Muscle layer of duodenum (tissue), 2 donors: ENCODE measurements around the gene SDHB.

Experiments
- H3K27ac ChIP-seq: one replicate; pipeline ENCODE4 v1.7.0; 2013; ENCODE audit warnings: mild to moderate bottlenecking, low read length
- H3K27me3 ChIP-seq: one replicate; pipeline ENCODE4 v1.7.0; 2013; ENCODE audit warnings: low read depth, mild to moderate bottlenecking, control low read depth, low read length
- H3K36me3 ChIP-seq, 2 donors: one replicate each; pipeline ENCODE4 v1.7.0; 2013; ENCODE audit warnings: low read length in 2 of 2, control low read depth in 1 of 2, mild to moderate bottlenecking in 1 of 2; ENCODE audit not compliant: insufficient read depth in 2 of 2, control insufficient read depth in 1 of 2
- H3K4me1 ChIP-seq, 2 donors: one replicate each; pipeline ENCODE4 v1.7.0; 2013; ENCODE audit warnings: low read length in 2 of 2, mild to moderate bottlenecking in 2 of 2, control low read depth in 1 of 2, moderate library complexity in 1 of 2; ENCODE audit not compliant: insufficient read depth in 2 of 2, control insufficient read depth in 1 of 2
- H3K4me3 ChIP-seq, 2 donors: one replicate each; pipeline ENCODE4 v1.7.0; 2013; ENCODE audit warnings: low read length in 2 of 2, low read depth in 1 of 2, mild to moderate bottlenecking in 1 of 2
- H3K9me3 ChIP-seq, 2 donors: one replicate each; pipeline ENCODE4 v1.7.0; 2013; ENCODE audit warnings: low read length in 2 of 2, control low read depth in 1 of 2, mild to moderate bottlenecking in 1 of 2; ENCODE audit not compliant: control insufficient read depth in 1 of 2
- donor health status: healthy.

Gene SDHB

GRCh38 chr1:16992675-16993074, 61.2 kb downstream of the SDHB start:
- no peak overlapping the region for H3K27ac ChIP-seq
- H3K36me3 ChIP-seq = peaks cover 2 to 28% of the 10 kb centered on the region in 2 donors
- H3K9me3 ChIP-seq = no peaks in the 10 kb centered on the region
- H3K4me3 ChIP-seq = no peak overlapping the region
- H3K4me1 ChIP-seq = no peaks in the 10 kb centered on the region
- no peaks in the 10 kb centered on the region for H3K27me3 ChIP-seq

GRCh38 chr1:16992102-16992501, 61.7 kb downstream of the SDHB start:
- no peak overlapping the region for H3K4me3 ChIP-seq
- no peaks in the 10 kb centered on the region for H3K9me3 ChIP-seq
- peaks cover 6 to 33% of the 10 kb centered on the region in 2 donors for H3K36me3 ChIP-seq
- no peak overlapping the region for H3K27ac ChIP-seq
- H3K4me1 ChIP-seq = no peaks in the 10 kb centered on the region
- H3K27me3 ChIP-seq = no peaks in the 10 kb centered on the region

- Histone ChIP-seq H3K27me3 (no peaks in the 10 kb centered on the region), H3K27ac (no peak overlapping the region), H3K36me3 (peaks cover 6 to 33% of the 10 kb centered on the region in 2 donors), H3K4me3 (no peak overlapping the region), H3K4me1 (no peaks in the 10 kb centered on the region), H3K9me3 (no peaks in the 10 kb centered on the region)
Observed at GRCh38 chr1:16991571-16991970, 62.3 kb downstream of the SDHB start.

GRCh38 chr1:16989676-16990391, 64.0 kb downstream of the SDHB start:
- H3K27ac ChIP-seq = no peak overlapping the region
- peaks cover 0 to 2% of the 10 kb centered on the region in 2 donors for H3K4me1 ChIP-seq
- no peaks in the 10 kb centered on the region for H3K27me3 ChIP-seq
- no peaks in the 10 kb centered on the region for H3K9me3 ChIP-seq
- H3K36me3 ChIP-seq = peaks cover 6 to 32% of the 10 kb centered on the region in 2 donors
- no peak overlapping the region for H3K4me3 ChIP-seq

GRCh38 chr1:16988210-16988609, 65.6 kb downstream of the SDHB start:
- Histone ChIP-seq H3K27ac (no peak overlapping the region), H3K36me3 (peaks cover 6 to 32% of the 10 kb centered on the region in 2 donors), H3K4me1 (peaks cover 0 to 5% of the 10 kb centered on the region in 2 donors), H3K9me3 (no peaks in the 10 kb centered on the region), H3K27me3 (no peaks in the 10 kb centered on the region), H3K4me3 (no peak overlapping the region)

GRCh38 chr1:16986962-16987361, 66.9 kb downstream of the SDHB start:
- H3K36me3 ChIP-seq = peaks cover 6 to 32% of the 10 kb centered on the region in 2 donors
- peaks cover 0 to 5% of the 10 kb centered on the region in 2 donors for H3K4me1 ChIP-seq
- H3K4me3 ChIP-seq = no peak overlapping the region
- H3K27me3 ChIP-seq = no peaks in the 10 kb centered on the region
- H3K9me3 ChIP-seq = no peaks in the 10 kb centered on the region
- no peak overlapping the region for H3K27ac ChIP-seq

GRCh38 chr1:16986560-16986959, 67.3 kb downstream of the SDHB start:
- no peaks in the 10 kb centered on the region for H3K27me3 ChIP-seq
- peaks cover 6 to 32% of the 10 kb centered on the region in 2 donors for H3K36me3 ChIP-seq
- H3K27ac ChIP-seq = no peak overlapping the region
- peaks cover 0 to 5% of the 10 kb centered on the region in 2 donors for H3K4me1 ChIP-seq
- no peaks in the 10 kb centered on the region for H3K9me3 ChIP-seq
- no peak overlapping the region for H3K4me3 ChIP-seq

GRCh38 chr1:16986113-16986512, 67.7 kb downstream of the SDHB start:
- peaks cover 6 to 32% of the 10 kb centered on the region in 2 donors for H3K36me3 ChIP-seq
- H3K27ac ChIP-seq = no peak overlapping the region

GRCh38 chr1:16984717-16985116, 69.1 kb downstream of the SDHB start:
- Histone ChIP-seq H3K27ac (no peak overlapping the region), H3K36me3 (peaks cover 6 to 32% of the 10 kb centered on the region in 2 donors), H3K4me1 (peaks cover 0 to 14% of the 10 kb centered on the region in 2 donors), H3K4me3 (no peak overlapping the region), H3K27me3 (no peaks in the 10 kb centered on the region), H3K9me3 (no peaks in the 10 kb centered on the region)

More at GRCh38 chr1:16986113-16986512, 67.7 kb downstream of the SDHB start:
- Histone ChIP-seq H3K27me3 (no peaks in the 10 kb centered on the region), H3K9me3 (no peaks in the 10 kb centered on the region), H3K4me3 (no peak overlapping the region), H3K4me1 (peaks cover 0 to 5% of the 10 kb centered on the region in 2 donors)

GRCh38 chr1:16983649-16984048, 70.2 kb downstream of the SDHB start:
- Histone ChIP-seq H3K36me3 (peaks cover 6 to 27% of the 10 kb centered on the region in 2 donors), H3K27ac (no peak overlapping the region), H3K4me1 (peaks cover 0 to 19% of the 10 kb centered on the region in 2 donors), H3K9me3 (no peaks in the 10 kb centered on the region), H3K4me3 (no peak overlapping the region), H3K27me3 (no peaks in the 10 kb centered on the region)

GRCh38 chr1:16982902-16983301, 70.9 kb downstream of the SDHB start:
- Histone ChIP-seq H3K9me3 (no peaks in the 10 kb centered on the region), H3K27ac (no peak overlapping the region), H3K36me3 (peaks cover 6 to 23% of the 10 kb centered on the region in 2 donors), H3K4me1 (peaks cover 0 to 22% of the 10 kb centered on the region in 2 donors), H3K27me3 (no peaks in the 10 kb centered on the region), H3K4me3 (no peak overlapping the region)
